Parathyroid adenoma (tissue), 2 donors: ENCODE results near the gene DEDD2.

Experiments used
- H2AFZ ChIP-seq: fragments of 300-600 bp; sonication (generic); one replicate; pipeline ENCODE4 v1.7.0; 2017; ENCODE audit warnings: antibody characterized with exemption, mild to moderate bottlenecking
- H3K27ac ChIP-seq: fragments of 300-600 bp; sonication (generic); one replicate; pipeline ENCODE4 v1.7.0; 2017
- H3K27me3 ChIP-seq: fragments of 300-600 bp; sonication (generic); one replicate; pipeline ENCODE4 v1.7.0; 2017; ENCODE audit warnings: low read length; ENCODE audit not compliant: control insufficient read depth, insufficient read depth
- H3K36me3 ChIP-seq: fragments of 300-600 bp; sonication (generic); one replicate; pipeline ENCODE4 v1.7.0; 2017; ENCODE audit warnings: low read length; ENCODE audit not compliant: control insufficient read depth, insufficient read depth
- H3K4me1 ChIP-seq: fragments of 300-600 bp; sonication (generic); one replicate; pipeline ENCODE4 v1.7.0; 2017; ENCODE audit warnings: control low read depth
- H3K4me2 ChIP-seq: fragments of 300-600 bp; sonication (generic); one replicate; pipeline ENCODE4 v1.7.0; 2017; ENCODE audit warnings: low read length
- H3K4me3 ChIP-seq: fragments of 300-600 bp; sonication (generic); one replicate; pipeline ENCODE4 v1.7.0; 2017; ENCODE audit warnings: low read depth, low read length
- H3K79me2 ChIP-seq: fragments of 300-600 bp; sonication (generic); one replicate; pipeline ENCODE4 v1.7.0; 2017; ENCODE audit warnings: control low read depth
- H3K9ac ChIP-seq: fragments of 300-600 bp; sonication (generic); one replicate; pipeline ENCODE4 v1.7.0; 2017; ENCODE audit warnings: mild to moderate bottlenecking
- H3K9me3 ChIP-seq: fragments of 300-600 bp; sonication (generic); one replicate; pipeline ENCODE4 v1.7.0; 2017; ENCODE audit warnings: low read length; ENCODE audit not compliant: control insufficient read depth
- CTCF ChIP-seq: fragments of 300-600 bp; sonication (generic); IDR thresholded peaks from one replicate; pipeline ENCODE4 v1.7.0; 2017; ENCODE audit warnings: antibody characterized with exemption, mild to moderate bottlenecking
- donor health status: primary hyperparathyroidism.

Gene DEDD2

DNA sequence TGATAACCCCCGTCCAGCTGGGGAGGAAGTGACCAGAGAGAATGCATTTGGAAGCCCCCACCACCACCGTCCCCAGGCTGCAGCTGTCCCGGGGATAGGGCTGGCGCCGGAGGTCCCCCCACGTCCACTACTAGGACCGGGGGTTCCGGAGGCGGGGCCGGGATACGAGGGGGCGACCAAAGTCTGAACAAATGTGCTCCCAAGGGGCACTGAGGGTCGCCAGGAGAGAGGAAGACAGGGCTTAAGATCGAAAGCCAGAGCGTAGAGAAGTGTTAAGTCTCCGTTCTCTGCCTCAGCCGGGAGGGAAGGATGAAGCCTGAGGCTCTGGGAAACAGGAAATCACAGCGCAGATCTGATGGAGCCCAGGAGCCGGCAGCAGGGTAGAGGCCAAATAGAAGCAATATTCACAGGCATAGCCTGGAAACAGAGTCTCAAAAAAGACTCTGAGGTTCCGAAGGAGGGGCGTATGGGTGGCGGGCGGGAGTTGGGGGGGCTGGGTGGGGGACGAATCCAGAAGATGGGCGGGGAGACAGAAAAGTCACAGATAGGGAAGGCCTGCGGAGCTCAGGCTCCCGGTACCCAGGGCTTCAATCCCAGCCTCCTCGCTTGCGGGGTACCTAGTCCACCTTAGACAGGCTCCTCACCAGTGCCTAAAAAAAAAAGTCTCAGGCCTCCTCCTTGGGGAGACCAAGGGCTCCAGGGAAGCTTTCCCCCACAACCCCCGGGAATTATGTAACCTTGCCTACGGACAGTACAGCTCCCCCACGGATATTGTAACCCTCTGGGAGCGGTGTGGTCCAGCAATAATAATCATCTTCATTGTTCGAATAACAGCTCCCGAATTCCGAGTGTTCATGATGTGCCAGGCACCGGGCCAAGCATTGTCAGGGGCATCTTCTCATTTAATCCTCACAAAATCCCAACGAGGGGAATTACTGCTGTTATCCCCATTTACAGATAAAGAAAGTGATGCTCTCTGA, 38.6 kb upstream of the DEDD2 start:
- peak overlapping the region; percentile 86 for H3K4me2 ChIP-seq
- no peaks in the 10 kb centered on the region for H3K9me3 ChIP-seq
- peak overlapping the region; percentile 70 for H2AFZ ChIP-seq
- no peaks in the 10 kb centered on the region for H3K36me3 ChIP-seq
- peak overlapping the region; percentile 70 for H3K27ac ChIP-seq
- TF ChIP-seq CTCF, result no peak
- peaks cover 2% of the 10 kb centered on the region for H3K79me2 ChIP-seq
- peak overlapping the region; percentile 57 for H3K4me3 ChIP-seq
- H3K27me3 ChIP-seq, result no peaks in the 10 kb centered on the region
- H3K4me1 ChIP-seq, result peaks cover 10% of the 10 kb centered on the region
- H3K9ac ChIP-seq, result no peak overlapping the region

- Histone ChIP-seq H3K9ac (peak within 1 kb of the TSS; percentile 86), H3K4me3 (peak within 1 kb of the TSS; percentile 98), H3K27me3 (no peaks in the 10 kb centered on the region), H2AFZ (peak within 1 kb of the TSS; percentile 77), H3K4me2 (peak within 1 kb of the TSS; percentile 86), H3K36me3 (no peaks in the 10 kb centered on the region), H3K27ac (peak within 1 kb of the TSS; percentile 95), H3K79me2 (peaks cover 2% of the 10 kb centered on the region), H3K9me3 (no peaks in the 10 kb centered on the region), H3K4me1 (peaks cover 17% of the 10 kb centered on the region)
- TF ChIP-seq CTCF, result no peak
Measured at GRCh38 chr19:42254850-42255765, 37.6 kb upstream of the DEDD2 start, which contains the start of gene ERF. TSS of gene ERF (minus strand) at chr19:42255128. CDS start at chr19:42254999, 129 bp downstream.

DNA sequence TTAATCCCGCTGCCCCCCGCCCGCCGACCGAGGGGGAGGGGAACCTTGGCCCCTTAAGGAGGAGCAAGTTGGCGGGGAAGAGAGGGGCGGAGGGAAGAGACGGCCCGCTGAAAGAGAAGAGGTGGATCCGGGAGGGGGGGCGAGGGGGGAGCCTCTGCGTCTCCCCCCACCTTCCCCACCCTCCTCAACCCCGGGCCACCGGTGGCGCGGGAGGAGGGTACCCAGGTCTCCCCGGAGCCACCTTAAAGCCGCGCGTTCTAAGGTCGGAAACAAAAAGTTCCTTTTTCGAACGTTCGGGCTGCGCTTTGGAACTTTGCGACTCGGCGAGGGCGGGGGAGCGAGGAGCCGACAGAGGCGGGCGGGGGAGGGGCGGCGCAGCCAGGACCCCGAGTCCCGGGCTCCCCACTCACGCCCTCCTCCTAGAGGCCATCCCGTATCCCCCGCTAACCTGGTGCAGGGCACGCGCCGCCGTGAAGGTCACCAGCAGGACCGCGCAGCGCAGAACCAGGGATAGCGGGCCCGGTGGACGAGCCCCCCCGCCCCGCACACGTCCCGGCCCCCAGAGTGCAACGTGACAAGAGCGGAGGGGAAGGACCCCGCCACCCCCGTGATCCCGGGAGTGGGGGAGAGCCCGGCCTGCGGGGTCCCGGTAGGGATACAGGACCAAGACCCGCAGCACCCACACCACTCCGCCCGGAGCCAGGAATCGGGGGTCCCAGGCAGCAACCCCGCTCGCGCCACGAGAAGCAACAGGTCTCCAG, 36.8 kb upstream of the DEDD2 start:
- H3K27me3 ChIP-seq, result no peaks in the 10 kb centered on the region
- no peaks in the 10 kb centered on the region for H3K36me3 ChIP-seq

More for the DNA sequence above, 36.8 kb upstream of the DEDD2 start:
- peaks cover 17% of the 10 kb centered on the region for H3K4me1 ChIP-seq
- H3K9ac ChIP-seq, result peak overlapping the region; percentile 86
- peaks cover 2% of the 10 kb centered on the region for H3K79me2 ChIP-seq
- H3K27ac ChIP-seq, result peak overlapping the region; percentile 95
- TF ChIP-seq CTCF, result no peak
- peak overlapping the region; percentile 83 for H3K4me2 ChIP-seq
- H3K4me3 ChIP-seq, result peak overlapping the region; percentile 98
- peak overlapping the region; percentile 77 for H2AFZ ChIP-seq
- no peaks in the 10 kb centered on the region for H3K9me3 ChIP-seq
